HG03280 (cell line): ENCODE results near the gene SSH2.
A peak's percentile ranks its signal among the peaks of the same experiment; 100 is the strongest.
"Not testable (repeated sequence)": the region's sequence is repeated elsewhere in the genome, so short reads cannot be mapped to it uniquely, and the experiment has no call there.

ENCODE experiments used
- ATAC-seq: cut with Tn5 transposase; IDR thresholded peaks from one replicate; pipeline ENCODE4 v1.9.1; 2021; ENCODE audit warnings: mild to moderate bottlenecking, moderate library complexity; ENCODE audit not compliant: unreplicated experiment

Gene SSH2

DNA sequence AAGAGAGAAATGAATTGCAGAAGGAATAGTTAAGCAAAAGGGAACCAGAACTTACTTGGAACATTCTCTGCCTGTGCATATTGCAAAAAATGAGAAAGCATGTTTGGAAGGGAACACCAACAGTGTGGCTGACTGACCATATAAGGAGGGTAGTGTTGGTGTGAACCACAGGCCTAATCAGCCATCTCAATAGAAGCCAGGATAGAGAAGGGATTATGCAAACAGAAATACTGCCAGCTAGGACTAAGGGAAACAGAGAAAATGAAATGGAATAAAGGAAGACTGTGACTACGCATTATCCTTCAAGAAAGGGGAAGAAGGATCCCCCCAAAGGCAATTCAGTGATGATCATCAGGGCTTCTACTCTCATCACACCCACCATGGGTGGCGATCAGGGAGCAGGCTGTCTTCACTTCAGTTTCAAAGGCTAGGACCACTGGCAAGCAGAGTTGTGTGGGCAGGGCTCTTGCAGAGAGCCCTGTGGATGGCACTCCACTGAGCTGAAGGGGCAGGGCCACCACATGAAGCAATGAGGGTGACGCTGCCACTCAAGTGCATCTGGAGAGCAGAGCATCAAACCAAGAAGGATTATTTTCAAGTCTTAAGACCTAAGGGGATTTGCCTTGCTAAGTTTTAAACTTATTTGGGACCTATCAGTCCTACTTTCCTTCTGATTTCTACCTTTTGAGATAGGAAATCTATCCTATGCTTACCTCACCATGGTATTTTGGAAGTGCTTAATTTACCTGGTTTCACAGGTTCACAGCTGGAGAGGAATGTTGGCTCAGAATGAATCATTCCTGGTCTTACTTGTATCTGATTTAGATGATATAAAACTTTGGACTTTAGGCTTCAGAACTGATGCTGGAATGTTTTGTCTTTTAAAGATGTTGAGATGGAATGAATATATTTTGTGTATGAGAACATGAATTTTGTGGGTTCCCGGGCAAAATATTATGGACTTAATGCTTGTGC lies 140.5 kb downstream of the SSH2 start:
- no peak for ATAC-seq

DNA sequence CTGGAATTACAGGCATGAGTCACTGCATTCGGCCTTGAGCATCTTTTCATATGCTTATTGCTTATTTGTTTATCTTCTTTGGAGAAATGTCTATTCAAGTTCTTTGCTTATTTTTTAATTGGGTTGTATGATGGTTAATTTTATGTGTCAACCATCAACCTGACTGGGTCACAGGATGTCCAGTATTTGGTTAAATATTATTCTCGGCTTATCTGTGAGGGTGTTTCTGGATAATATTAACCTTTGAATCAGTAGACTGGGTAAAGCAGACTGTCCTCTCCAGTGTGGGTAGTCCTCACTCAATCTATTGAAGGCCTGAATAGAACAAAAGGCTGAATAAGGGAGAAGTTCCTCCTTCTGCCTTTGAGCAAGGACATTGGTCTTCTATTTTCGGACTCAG lies 142.0 kb downstream of the SSH2 start:
- no peak for ATAC-seq

DNA sequence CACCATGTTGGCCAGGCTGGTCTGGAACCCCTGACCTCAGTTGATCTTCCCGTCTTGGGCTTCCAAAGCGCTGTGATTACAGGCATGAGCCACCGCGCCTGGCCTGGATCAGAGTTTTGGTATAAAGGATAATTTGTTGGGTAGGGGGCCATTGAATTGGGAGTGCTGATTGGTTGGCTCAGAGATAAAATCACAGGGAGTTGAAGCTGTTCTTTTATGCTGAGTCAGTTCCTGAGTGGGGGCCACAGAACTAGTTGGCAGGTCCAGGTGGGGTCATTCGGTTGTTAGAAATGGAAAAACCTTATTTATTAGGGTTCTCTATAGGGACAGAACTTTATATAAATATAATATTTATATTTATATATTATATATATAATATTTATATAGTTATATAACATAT lies 147.1 kb downstream of the SSH2 start:
- no peak for ATAC-seq

DNA sequence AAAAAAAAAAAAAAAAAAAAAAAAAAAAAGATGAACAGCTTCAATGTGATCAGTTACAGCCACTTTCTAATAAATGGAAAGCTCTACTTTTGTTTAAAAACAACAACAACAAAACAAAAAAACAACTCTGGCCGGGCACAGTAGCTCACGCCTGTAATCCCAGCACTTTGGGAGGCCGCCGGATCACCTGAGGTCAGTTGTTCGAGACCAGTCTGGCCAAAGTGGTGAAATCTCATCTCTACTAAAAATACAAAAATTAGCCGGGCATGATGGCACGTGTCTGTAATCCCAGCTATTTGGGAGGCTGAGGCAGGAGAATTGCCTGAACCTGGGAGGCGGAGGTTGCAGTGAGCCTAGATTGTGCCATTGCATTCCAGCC lies 150.2 kb downstream of the SSH2 start:
- ATAC-seq: not testable (repeated sequence)

DNA sequence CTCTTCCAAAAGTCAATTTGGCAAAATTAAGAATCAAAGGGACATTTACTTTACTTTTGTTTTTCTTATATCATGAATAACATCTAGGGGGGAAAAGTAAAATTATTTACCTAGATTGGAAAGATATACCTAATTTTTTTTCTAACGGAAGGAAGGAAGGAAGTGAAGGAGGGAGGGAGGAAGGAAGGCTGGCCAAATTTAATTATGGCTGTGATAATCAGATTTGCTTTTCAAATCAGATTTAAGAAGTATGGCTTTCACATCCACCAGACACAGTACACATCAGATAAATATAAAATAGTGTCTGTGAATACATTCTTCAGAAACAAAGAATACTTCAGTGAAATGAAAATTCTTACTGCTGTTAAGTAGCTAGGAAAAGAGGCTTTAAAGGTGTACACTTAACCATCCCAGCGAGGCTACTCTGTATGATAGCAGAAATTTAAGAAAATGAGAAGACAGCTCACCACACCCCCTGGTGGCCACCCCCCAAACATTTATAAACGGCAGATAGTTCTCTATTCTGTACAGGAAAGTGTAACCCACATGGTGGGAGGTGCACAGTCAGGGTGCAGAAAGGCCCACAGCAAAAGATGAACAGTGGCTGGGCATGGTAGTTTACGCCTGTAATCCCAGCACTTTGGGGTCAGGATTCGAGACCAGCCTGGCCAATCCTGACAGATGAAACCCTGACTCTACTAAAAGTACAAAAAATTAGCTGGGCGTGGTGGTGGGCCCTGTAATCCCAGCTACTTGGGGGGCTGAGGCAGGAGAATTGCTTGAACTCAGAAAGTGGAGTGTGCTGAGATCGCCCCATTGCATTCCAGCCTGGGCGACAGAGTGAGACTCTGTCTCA lies 150.8 kb downstream of the SSH2 start:
- ATAC-seq: peak; percentile 63

DNA sequence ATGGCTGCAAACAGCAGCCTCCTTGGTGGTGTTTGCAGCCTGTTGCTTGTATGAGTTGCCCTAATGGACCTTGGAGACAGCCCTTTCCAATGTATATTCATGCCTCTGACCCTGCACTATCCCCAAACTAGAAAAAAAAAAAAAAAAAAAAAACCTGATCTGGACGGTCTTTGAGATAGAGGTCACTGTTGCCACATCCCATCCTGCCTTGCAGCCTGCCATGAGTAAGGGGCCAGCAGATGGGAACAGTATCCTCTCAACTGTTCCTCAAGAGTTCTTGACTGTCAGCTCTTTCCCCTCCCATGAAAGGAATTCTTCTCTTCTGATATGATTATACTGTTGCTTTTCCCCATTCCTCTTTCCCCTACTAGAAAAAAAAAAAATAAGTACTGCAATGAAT lies 152.4 kb downstream of the SSH2 start:
- ATAC-seq: no peak

DNA sequence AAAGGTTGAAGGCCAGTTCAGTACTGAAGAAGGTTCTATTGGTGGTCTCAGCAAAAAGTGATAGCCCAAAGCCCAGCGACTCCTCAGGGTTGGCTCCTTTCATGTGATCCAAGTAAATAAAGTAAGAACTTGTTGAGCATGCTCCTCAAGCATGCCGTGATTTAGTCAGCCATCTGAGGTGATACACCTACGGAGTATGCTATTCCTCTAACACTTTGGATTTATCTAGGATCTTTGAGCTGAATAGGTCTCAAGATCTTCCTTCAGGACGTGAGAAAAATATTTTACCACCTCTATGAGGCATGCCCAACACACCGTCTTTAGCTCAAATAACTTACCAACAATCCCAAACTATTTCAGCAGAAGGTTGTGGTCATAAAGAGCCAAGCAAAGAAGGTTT lies 154.0 kb downstream of the SSH2 start:
- no peak for ATAC-seq

DNA sequence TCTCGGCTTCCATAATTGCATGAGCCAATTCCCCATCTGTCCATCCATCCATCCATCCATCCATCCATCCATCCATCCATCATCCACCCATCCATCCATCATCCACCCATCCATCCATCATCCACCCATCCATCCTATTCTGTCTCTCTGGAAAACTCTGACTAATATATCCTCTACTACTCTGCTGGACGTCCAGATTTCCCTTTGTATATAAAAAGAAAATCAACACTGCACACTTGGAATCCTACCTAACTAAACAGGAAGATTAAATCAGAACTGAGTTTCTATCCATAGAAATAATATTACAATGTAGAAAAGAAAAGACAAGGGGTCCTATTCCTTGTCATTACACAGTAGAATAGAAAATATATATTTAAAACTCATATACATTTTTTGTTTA lies 157.0 kb downstream of the SSH2 start:
- ATAC-seq: no peak

DNA sequence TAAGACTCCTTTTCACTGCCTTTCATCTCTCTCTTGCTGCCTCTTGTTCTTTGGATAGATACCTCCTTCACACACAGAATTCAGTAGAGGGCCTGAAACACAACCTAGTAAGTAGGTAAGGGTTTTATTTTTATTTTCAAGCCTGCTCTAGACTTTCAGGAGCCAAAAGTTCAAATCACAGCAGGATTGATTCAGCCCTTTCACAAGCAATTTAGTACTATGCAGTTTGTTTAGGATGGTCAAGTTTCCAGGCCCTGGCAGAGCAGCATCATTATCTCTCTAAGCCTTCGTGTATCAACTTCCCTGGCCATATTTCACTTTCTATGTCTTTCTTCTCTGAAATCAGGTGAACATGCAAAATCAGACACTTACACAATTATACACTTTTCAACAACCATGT lies 158.5 kb downstream of the SSH2 start:
- no peak for ATAC-seq

DNA sequence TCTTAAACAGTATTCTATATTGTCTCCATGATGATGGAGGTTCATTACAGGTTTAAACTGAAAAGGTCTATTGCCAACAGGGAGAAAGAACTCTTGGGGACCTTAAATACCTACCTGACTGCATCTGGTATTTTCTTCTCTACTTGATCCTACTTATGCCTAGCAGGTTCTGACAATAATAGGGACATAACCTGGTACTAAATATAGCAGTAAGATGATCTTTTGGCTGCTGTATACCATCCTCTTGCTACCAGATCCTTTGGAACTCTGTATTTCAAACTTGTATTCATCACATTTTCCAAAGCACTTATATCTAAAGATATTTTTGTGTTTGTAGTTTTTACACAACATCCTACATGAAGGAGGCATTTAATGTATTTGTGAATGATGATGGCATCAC lies 160.8 kb downstream of the SSH2 start:
- no peak for ATAC-seq

DNA sequence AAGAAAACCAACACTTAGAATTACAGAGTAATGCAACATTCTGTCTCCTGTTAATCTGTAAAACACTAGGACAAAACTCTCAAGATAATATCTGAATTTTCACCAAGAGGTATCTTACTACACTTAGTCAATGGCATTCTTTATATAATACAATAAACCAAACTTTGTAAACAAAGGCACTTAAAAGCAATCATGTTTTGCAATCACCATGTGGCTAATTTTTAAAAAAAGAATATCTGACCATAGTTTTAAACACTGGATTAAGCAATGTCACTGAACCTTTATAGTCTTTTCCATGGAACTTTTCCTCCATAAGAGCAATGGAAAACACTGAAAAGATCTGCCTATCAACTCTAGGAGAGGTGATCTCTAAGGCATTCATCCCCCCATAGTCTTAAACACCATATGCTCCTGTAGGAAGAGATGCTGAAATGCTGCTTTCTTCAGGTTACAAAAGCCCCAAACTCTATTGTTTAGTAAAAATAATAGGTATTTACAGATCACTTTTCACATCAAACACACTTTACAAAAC lies 163.2 kb downstream of the SSH2 start:
- no peak for ATAC-seq

DNA sequence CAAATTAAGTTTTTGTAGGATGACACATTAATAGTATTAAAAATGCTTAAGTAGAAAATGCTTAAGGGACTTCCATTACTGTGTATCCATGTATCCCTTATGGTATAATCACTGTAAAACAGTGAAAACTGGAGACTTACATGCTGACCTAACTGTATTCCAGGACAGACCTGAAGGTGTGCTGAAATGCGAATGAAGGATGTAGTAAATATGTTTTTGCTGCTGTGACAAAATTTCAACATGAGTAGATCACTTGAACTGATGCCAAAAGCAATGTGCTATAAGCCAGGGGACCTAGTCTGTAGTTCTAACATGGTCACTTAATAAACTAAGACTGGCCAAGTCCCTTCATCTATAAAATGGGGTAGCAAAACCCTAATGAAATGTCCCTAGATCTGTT lies 165.3 kb downstream of the SSH2 start:
- ATAC-seq: no peak

DNA sequence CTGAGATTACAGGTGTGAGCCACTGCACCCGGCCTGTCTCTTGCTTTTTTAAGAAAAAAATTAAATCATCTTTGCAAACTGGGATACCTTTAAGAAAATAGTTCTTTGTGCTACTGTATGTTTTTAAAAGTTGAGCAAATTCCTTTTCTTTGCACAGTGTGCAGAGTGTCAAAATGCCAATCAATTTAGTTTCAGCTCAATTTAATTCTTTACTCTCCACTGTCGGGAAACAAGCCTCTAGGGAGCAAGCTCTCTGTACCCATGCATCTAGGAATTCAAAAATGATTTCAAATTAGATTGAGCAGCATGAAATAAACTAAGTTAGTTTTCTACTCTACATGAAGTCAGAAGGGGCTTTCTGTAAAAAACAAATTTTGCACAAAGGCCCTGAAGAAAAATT lies 165.8 kb downstream of the SSH2 start:
- no peak for ATAC-seq

DNA sequence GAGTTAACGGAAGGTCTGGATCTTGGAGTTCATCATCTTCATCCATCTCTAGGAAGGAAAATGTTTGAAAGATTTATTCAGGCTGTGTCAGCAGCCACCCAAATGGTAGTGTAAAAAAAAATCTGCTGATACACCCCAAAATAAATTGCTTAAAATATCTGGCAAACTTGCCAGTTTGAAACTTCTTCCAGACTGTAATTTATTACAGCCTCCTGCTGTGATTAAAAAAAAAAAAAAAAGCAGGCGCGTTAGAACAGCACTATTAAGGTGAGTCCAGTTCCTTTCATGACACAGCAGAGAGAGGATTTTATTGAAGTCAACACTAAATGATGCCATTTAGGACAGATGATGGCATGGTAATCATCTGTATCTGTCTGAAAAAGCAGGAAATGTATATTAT lies 166.8 kb downstream of the SSH2 start:
- no peak for ATAC-seq

DNA sequence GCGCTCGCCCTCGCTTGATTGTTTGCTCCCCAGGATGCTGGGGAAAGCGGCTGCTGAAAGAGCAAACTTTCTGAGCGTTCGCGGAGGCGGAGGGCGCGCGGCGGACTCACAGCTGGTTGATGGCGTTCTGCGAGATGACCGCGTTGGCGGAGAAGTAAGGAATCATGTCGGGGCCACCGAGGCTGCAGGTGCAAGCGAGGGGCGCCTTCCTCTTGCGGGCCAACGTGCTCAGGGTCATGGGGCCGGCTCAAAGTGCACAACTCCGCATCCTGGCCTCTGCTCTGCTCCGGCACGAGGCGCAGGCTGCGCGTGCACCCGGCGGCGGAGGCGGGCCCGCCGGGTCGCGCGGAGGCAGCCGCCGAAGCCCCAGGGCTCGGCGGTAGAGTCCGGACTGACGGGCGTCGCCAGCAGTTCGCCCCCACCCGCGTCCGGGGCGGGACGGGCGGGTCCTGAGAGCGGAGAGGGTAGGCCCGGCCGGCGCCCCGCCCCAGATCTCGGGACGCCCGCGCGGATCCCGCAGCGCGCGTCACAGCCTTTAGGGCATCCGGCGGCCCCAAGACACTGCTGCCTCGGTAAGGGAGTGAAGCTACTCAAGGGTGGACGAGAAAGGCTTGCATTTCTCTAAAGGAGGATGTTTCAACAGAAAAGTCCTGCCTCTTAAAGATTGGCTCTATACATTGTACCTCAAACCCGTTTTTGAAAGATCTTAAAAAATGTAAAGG lies 168.8 kb downstream of the SSH2 start:
- ATAC-seq: peak; percentile 92

DNA sequence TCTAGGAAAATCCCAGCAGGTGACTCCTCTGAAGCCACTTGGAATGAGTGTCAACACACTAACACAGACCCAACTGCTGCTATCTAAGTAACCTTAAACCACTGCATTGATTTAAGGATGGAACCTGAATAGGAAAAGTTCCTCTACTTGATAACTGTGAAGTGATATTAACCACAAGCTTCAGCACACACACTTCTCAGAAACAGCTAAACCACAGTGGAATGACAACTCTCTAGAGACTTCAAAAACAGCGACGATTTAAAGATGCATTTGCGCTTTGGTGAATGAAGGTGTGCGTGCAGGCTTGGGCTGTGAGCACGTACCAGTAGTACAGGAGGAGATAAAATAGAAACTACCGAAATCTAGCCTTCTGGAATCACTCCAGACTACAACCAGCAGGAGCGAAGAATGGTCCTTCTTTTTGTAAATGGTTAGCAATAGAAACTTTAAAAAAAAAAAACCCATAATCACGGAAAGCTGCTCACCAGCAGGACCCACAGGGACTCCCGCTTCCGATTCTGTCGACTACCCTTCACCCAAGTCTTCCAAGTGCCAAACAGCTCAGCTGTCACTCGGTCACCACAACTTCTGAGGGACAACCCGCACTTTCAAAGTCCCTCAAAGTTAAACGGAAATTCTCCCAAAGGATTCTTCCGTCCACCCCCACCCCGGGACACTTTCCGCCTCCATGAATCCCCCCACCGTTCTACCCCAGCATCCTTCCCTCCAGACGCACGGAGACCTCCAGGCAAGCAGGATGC lies 169.6 kb downstream of the SSH2 start:
- ATAC-seq: no peak

DNA sequence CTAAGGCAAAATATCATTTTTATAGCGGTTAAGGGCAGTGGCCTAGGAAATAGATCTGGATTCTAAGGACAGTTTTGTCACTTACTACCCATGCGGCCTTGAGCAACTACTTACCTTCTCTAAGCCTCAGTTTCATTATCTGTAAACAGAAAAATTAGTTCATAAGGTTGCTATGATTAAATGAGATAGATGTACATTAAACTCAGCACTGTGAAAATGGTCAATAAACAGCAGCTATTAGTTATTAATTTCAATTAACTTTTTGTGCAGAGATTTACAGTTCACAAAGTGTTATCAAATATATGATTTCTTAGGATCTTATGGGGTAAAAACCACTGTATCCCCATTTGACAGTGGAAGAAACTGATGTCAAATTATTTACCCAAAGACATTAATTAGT lies 171.8 kb downstream of the SSH2 start:
- ATAC-seq: no peak

DNA sequence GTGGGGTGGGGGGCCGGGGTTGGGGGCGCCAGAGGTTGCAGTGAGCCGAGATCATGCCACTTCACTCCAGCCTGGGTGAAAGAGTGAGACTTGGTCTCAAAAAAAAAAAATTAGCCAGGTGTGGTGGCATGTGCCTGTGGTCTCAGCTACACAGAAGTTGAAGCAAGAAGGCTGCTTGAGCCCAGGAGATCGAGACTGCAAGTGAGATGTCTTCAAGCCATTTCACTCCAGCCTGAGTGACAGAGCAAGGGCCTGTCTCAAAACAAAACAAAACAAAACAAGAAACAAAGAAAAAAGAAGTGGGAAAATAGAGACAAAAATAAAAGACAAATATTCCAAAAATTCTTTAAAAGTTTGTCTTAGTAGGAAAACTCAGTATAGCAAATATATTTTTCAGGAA lies 172.2 kb downstream of the SSH2 start:
- ATAC-seq: no peak

DNA sequence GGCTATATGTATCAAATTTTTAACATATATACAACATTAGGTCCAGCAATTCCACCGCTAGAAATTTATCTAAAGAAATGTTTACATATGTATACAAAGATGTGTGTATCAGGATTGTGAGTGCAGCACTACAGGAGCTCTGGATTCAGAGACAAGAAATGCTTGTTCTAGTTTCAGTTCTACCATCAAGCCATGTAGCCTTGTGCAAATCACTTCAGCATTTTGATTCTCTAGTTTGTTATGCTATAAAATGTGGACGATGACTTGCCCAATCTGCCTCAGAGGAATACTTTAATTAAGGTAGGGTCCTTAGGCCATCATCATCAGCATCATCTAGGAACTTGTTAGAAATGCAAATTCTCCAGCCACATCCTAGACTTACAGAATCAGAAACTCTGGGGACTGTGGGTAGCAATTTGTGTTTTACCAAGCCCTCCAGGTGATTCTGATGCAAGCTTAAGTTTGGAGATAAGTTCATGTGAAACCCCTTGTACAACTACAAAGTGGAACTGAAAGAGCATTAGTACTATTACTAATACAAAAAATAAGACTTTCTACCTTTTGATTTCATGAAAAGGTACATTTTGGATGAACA lies 176.1 kb downstream of the SSH2 start:
- no peak for ATAC-seq
